Activated CD8-positive, alpha-beta T cell treated with anti-CD3 and anti-CD28 coated beads for 36 hours (primary cell): Measurements from ENCODE around the gene TFEB. TPM values are rescaled to one million over a fixed set of nuclear protein-coding genes. Genes with fewer than 3 reads are reported as not detected.

Experiments used
- ATAC-seq: fragments of 200-7000 bp; cut with Tn5 transposase; one replicate; pipeline ENCODE4 v1.10.0; 2021; ENCODE audit warnings: mild to moderate bottlenecking, moderate library complexity
- CTCF ChIA-PET: fragments of 350-600 bp; sonication (Branson Sonifier 250); formaldehyde crosslinking; loops from one replicate; lab custom pipeline; 2021; ENCODE audit warnings: antibody characterized with exemption; lab: Charles Lee
- POLR2A ChIA-PET: fragments of 350-600 bp; sonication (Branson Sonifier 250); formaldehyde crosslinking; loops from one replicate; lab custom pipeline; 2021; ENCODE audit warnings: antibody characterized with exemption; lab: Charles Lee
- DNase-seq: peaks from one replicate; pipeline ENCODE4 v3.0.0-alpha.2; 2020
- H3K27ac Mint-ChIP-seq: one replicate; pipeline ENCODE4 v1.8.0; 2021; ENCODE audit warnings: mild to moderate bottlenecking, mixed read lengths
- H3K27me3 Mint-ChIP-seq: one replicate; pipeline ENCODE4 v1.8.0; 2021; ENCODE audit warnings: mixed read lengths
- H3K36me3 Mint-ChIP-seq: one replicate; pipeline ENCODE4 v1.8.0; 2021; ENCODE audit warnings: low read depth, mixed read lengths
- H3K4me1 Mint-ChIP-seq: one replicate; pipeline ENCODE4 v1.8.0; 2021; ENCODE audit warnings: low read depth, mixed read lengths
- H3K4me3 Mint-ChIP-seq: one replicate; pipeline ENCODE4 v1.8.0; 2021; ENCODE audit warnings: mild to moderate bottlenecking, moderate library complexity, mixed read lengths
- H3K9me3 Mint-ChIP-seq: one replicate; pipeline ENCODE4 v1.8.0; 2021; ENCODE audit warnings: mixed read lengths
- intact Hi-C: fragments of 100-400 bp; cut with micrococcal nuclease; formaldehyde crosslinking; loops from one replicate; pipeline ENCODE4 v1.10.0; 2022
- total RNA-seq, 2 experiments: library from RNA; stranded (reverse); gene quantifications; one replicate each; pipeline ENCODE4 v1.2.3, GENCODE V29; 2021
- TF ChIP-seq, protein P1 (sequence below): fragments of 200-600 bp; IDR thresholded peaks from one replicate; pipeline ENCODE4 v1.8.0; 2022; ENCODE audit warnings: antibody characterized with exemption, mild to moderate bottlenecking

Gene TFEB
- total RNA-seq, 2 experiments from 2014 or later: 14.6 to 15.9 TPM

DNA sequence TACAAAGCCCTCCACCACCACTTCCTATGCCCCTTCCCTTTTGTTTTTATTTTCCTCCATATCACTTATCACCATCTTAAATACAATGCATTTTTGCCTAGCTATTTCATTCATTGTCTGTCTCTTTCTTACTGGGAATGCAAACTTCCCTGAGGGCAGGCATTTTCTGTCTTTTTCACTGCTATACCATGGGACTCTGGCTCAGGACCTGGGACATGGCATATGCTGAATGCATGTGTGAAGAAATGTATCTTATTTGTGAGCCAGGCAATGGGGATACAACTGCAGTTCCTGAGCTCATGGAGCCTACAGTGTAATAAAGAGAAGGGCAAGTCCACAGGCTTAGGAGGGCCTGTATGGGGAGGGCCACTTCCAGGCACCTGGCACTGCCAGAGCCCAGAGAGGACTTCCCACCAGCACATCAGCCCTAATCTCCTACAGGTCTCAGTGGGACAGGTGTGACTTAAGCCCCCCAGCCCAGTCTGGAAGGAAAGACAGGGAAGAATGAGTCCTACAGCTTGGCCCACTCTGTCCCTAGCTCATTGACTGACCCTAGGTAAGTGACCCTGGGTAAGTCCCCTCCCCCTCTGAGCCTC is 43.2 kb downstream of the TFEB start:
- no peaks in the 10 kb centered on the region for H3K9me3 Mint-ChIP-seq
- no peaks in the 10 kb centered on the region for H3K27me3 Mint-ChIP-seq
- H3K27ac Mint-ChIP-seq: no peak overlapping the region
- no peaks in the 10 kb centered on the region for H3K4me1 Mint-ChIP-seq
- intact Hi-C loops: no loop called here
- CTCF ChIA-PET: interaction anchor here (0.7 to 3.0 kb wide), 2 partner anchors 9 to 60 kb away, joined by 3 to 15 read pairs; no protein-coding TSS in a partner anchor
- no peak for ATAC-seq
- no peaks in the 10 kb centered on the region for H3K36me3 Mint-ChIP-seq
- no peak overlapping the region for H3K4me3 Mint-ChIP-seq
- TF ChIP-seq, protein P1, sequence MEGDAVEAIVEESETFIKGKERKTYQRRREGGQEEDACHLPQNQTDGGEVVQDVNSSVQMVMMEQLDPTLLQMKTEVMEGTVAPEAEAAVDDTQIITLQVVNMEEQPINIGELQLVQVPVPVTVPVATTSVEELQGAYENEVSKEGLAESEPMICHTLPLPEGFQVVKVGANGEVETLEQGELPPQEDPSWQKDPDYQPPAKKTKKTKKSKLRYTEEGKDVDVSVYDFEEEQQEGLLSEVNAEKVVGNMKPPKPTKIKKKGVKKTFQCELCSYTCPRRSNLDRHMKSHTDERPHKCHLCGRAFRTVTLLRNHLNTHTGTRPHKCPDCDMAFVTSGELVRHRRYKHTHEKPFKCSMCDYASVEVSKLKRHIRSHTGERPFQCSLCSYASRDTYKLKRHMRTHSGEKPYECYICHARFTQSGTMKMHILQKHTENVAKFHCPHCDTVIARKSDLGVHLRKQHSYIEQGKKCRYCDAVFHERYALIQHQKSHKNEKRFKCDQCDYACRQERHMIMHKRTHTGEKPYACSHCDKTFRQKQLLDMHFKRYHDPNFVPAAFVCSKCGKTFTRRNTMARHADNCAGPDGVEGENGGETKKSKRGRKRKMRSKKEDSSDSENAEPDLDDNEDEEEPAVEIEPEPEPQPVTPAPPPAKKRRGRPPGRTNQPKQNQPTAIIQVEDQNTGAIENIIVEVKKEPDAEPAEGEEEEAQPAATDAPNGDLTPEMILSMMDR: no peak
- DNase-seq: no peak
- POLR2A ChIA-PET: no interaction called here

DNA sequence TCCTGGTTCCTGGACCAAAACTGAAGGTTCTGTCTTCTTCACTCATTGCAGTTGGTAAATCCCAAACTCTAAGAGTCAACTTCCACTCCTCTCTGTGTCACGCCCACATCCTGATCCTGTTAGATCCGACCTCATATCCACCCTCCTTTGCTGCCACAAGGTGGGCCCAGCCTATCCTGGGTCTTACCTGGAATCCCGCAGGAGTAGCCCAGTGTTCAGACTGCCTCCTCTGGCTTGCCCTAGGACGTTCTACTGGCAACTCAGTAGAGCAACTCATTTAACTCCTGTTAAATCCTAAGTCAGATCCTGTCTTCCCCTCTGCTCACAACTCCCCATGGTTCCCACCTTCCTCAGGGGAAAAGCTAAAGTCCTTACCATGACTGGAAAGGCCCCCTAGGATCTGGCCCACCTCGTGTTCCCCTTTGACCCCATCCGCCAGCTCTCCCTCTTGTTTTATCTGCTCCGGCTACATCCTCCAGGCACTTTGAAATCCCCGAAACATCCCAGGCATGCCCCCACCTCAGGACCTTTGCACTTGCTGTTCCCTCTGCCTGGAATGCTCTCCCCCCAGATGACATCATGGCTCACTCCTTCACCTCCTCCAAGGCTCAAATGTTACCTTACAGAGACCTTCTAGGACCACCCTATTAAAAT is 43.9 kb downstream of the TFEB start:
- TF ChIP-seq, protein P1: no peak
- ChIA-PET POLR2A (no interaction called here), CTCF (interaction anchor here (1.2 to 3.0 kb wide), 2 partner anchors 8 to 89 kb away, joined by 3 to 15 read pairs; no protein-coding TSS in a partner anchor)
- H3K27ac Mint-ChIP-seq: no peak overlapping the region
- no peak for ATAC-seq
- no peak for DNase-seq
- intact Hi-C loops: no loop called here
- no peaks in the 10 kb centered on the region for H3K9me3 Mint-ChIP-seq
- no peaks in the 10 kb centered on the region for H3K27me3 Mint-ChIP-seq
- H3K36me3 Mint-ChIP-seq: no peaks in the 10 kb centered on the region
- H3K4me1 Mint-ChIP-seq: no peaks in the 10 kb centered on the region
- H3K4me3 Mint-ChIP-seq: no peak overlapping the region

DNA sequence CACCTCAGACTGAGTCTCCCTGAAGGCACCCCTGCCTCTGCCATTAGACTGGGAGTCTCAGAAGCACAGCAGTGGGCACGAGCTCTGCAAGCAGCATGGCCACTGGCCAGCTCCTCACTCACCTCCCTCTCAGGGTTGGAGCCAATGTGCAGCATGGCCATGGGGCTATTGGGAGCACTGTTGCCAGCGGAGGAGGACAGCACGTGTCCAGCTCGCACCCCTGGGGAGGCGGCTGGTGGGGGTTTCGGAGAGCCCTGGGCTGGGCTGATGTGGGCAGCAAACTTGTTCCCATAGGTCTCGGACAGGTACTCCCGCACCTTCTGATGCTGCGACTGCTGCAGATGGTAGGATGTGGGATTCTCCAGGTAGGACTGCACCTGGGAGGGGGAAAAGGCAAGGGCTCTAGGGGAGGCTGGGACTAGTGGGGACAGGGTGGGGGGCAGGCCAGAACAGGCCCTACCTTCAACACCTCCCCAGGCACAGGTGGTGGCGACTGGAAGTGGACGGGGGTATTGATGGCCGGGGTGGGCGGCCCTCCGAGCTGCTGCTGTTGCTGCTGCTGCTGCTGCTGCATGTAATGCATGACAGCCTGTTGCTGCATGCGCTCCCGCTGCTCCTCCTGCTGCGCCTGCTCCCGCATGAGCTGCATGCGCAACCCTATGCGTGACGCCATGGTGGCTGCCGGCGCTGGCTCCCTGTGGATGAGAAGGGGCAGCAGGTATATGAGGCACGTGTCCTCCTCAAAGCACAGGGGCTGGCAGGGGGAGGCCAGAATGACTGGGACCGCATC is 44.7 kb downstream of the TFEB start:
- intact Hi-C loops: no loop called here
- H3K36me3 Mint-ChIP-seq: no peaks in the 10 kb centered on the region
- POLR2A ChIA-PET: interaction anchor here (0.8 kb wide), 1 partner anchor 32 kb away, joined by 3 read pairs; no protein-coding TSS in a partner anchor
- H3K27me3 Mint-ChIP-seq: no peaks in the 10 kb centered on the region
- no peak for ATAC-seq
- DNase-seq: no peak
- H3K4me1 Mint-ChIP-seq: no peaks in the 10 kb centered on the region
- H3K4me3 Mint-ChIP-seq: no peak overlapping the region
- CTCF ChIA-PET: interaction anchor here (0.9 to 3.0 kb wide), 3 partner anchors 7 to 88 kb away, joined by 3 to 15 read pairs (median 3); no protein-coding TSS in a partner anchor
- H3K27ac Mint-ChIP-seq: no peak overlapping the region
- H3K9me3 Mint-ChIP-seq: no peaks in the 10 kb centered on the region
- TF ChIP-seq, protein P1: no peak

DNA sequence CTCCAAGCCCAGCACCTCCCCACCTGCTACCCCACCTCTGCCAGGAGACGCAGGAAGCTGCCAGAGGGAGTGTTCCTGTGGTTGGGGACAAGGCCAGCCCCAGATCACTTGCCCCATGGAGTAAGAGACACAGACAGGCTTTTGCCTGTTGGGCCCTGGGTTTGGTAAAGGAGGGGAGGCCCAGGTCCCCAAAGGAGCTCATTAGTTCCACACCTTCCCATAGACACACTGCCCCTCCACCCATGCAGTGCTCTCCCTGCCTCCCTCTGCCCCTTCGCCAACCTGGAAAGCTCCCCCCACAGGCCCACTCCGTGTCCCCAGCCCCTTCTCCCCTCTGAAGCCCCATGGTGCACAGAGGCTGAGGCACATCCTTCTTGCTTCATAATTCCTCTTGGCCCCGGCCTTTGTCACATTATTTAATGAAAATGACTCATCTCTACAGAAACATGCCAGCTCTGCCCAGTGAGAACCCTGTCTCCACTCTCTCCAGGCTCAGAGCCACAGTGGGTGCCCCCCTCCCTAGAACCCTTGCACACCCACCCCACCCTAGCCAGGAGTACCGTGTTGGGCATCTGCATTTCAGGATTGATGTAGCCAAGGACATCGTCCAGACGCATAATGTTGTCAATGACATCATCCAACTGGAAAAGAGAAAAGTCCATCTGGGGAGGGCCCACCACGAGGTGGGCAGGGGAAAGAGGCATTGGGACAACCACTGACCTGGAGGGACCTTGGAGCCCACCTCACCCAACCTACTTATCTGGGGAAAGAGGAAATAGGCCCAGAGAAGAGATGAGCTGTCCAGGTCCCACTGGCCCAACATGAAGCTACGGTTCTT is 46.0 kb downstream of the TFEB start:
- TF ChIP-seq, protein P1: no peak
- Mint-ChIP-seq H3K36me3 (no peaks in the 10 kb centered on the region), H3K27me3 (no peaks in the 10 kb centered on the region), H3K4me1 (no peaks in the 10 kb centered on the region), H3K4me3 (no peak overlapping the region), H3K9me3 (no peaks in the 10 kb centered on the region), H3K27ac (no peak overlapping the region)
- intact Hi-C loops: no loop called here
- DNase-seq (no peak), ATAC-seq (no peak)
- ChIA-PET POLR2A (interaction anchor here (1.5 kb wide), 1 partner anchor 17 kb away, joined by 4 read pairs; no protein-coding TSS in a partner anchor), CTCF (interaction anchor here (0.9 to 1.3 kb wide), 4 partner anchors 16 to 320 kb away, joined by 3 to 7 read pairs (median 4); no protein-coding TSS in a partner anchor)
